NB4 (cell line): ENCODE data around the gene PRPH.

Experiments used
- DNase-seq: peaks from one replicate; pipeline ENCODE4 v3.0.0; 2010; ENCODE audit warnings: low read depth
- H3K4me3 ChIP-seq: one replicate; pipeline ENCODE4 v1.5.1; 2011; ENCODE audit warnings: mild to moderate bottlenecking, low read depth, low read length, moderate library complexity
- MYC ChIP-seq: IDR thresholded peaks from 2 replicates; pipeline ENCODE4 v1.6.1; 2011; ENCODE audit warnings: low read depth, low read length
- POLR2A ChIP-seq: IDR thresholded peaks from 2 replicates; pipeline ENCODE4 v1.6.1; 2011; ENCODE audit warnings: mild to moderate bottlenecking; ENCODE audit not compliant: insufficient read length; ENCODE audit errors: extremely low read depth
- TF ChIP-seq, protein P1 (sequence below): IDR thresholded peaks from 2 replicates; pipeline ENCODE4 v1.6.1; 2011; ENCODE audit warnings: low read depth, low read length
- TF ChIP-seq, protein P2 (sequence below): IDR thresholded peaks from one replicate; pipeline ENCODE4 v1.5.1; 2012; ENCODE audit warnings: low read depth, low read length

PRPH gene

DNA sequence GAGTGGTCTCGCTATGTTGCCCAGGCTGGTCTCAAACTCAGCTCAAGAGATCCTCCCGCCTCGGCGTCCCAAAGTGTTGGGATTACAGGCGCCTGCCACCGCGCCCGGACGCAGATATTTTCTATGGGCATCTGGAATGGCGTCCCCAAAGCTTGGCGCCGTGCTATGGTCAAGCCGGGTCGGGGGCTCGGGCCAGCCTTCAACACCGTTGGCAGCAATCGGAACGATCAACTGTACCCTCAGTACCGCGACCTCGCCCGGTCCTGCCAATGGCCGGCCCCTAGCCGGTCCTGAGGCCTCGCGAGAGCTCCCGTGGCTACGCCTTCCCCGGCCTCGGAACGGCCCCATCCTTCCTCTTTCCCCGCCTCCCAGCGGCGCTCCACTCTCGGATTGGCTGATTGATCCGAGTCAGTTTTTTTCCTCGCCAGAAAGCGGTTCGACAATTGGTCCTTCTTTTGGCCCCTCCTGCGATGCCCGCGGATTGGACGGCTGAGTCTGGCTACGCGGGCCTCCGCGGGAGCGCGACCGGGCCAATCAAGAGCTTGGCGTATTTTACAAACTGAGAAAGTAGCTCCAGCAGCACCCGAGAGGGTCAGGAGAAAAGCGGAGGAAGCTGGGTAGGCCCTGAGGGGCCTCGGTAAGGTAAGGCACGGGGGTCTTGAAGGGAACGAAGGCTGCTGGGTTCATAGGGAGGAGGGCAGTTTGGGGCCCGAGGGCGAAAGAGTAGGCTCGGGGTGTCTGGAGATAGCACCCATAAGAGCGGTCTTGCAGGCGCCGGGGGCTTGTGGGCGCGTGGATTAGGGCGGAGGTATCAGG lies 28.0 kb downstream of the PRPH start, which contains the start of gene TROAP:
Gene TROAP (plus strand): TSS at position 548 of the 816 bp plus-strand sequence. CDS start 354 bp downstream, outside the sequence.
- TF ChIP-seq, protein P1, sequence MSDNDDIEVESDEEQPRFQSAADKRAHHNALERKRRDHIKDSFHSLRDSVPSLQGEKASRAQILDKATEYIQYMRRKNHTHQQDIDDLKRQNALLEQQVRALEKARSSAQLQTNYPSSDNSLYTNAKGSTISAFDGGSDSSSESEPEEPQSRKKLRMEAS, result peak; percentile 11
- TF ChIP-seq, protein P2, sequence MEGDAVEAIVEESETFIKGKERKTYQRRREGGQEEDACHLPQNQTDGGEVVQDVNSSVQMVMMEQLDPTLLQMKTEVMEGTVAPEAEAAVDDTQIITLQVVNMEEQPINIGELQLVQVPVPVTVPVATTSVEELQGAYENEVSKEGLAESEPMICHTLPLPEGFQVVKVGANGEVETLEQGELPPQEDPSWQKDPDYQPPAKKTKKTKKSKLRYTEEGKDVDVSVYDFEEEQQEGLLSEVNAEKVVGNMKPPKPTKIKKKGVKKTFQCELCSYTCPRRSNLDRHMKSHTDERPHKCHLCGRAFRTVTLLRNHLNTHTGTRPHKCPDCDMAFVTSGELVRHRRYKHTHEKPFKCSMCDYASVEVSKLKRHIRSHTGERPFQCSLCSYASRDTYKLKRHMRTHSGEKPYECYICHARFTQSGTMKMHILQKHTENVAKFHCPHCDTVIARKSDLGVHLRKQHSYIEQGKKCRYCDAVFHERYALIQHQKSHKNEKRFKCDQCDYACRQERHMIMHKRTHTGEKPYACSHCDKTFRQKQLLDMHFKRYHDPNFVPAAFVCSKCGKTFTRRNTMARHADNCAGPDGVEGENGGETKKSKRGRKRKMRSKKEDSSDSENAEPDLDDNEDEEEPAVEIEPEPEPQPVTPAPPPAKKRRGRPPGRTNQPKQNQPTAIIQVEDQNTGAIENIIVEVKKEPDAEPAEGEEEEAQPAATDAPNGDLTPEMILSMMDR, result no peak
- TF ChIP-seq POLR2A (peak; percentile 79), MYC (peak; percentile 36; the same call in 1 of the 2 replicates)
- H3K4me3 ChIP-seq, result peak within 1 kb of the TSS; percentile 93
- peak; percentile 99 for DNase-seq

GRCh38 chr12:49323524-49324097 lies 28.7 kb downstream of the PRPH start:
- TF ChIP-seq, protein P2, result no peak
- no peak for TF ChIP-seq MYC
- no peak for TF ChIP-seq POLR2A
- TF ChIP-seq, protein P1, result no peak
- no peak for DNase-seq

DNA sequence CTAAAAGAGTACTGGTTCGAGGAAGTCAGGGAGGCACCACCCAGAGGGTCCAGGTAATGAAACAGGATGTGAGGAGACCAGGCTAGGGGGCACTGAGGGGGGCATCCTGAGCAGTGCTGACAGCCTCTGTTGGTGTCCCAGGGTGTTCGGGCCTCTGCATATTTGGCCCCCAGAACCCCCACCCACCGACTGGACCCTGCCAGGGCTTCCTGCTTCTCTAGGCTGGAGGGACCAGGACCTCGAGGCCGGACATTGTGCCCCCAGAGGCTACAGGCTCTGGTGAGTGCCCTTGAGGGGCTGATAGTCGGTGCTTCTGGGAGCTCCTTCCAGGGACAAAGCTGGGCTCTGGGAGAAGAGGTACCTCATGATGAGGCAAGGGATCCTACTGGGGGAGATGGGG lies 30.7 kb downstream of the PRPH start:
- TF ChIP-seq POLR2A (no peak), MYC (no peak)
- TF ChIP-seq, protein P1, result no peak
- TF ChIP-seq, protein P2, result no peak
- no peak overlapping the region for H3K4me3 ChIP-seq

More at GRCh38 chr12:49323524-49324097, 28.7 kb downstream of the PRPH start:
- H3K4me3 ChIP-seq, result peak overlapping the region; percentile 93

DNA sequence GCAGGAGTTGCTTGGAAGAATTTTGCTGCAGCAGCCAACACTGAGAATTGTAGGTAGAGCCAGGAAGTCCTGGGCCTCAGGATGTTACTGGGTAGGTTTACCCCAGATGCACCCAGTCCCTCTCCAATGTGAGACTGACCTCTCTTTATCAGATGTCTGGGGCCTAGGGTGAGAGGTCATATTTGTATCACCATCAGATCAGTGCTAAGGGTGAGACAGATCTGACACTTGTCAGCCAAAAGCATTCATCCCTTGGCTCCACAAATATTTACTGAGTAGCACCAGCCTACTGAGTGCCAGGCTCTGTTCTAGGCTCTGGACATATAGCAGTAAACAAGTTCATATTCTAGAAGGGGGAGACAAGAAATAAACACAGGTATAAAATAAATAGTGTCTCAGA lies 32.4 kb downstream of the PRPH start:
- no peak overlapping the region for H3K4me3 ChIP-seq
- no peak for DNase-seq
- TF ChIP-seq, protein P1, result no peak
- TF ChIP-seq MYC (no peak), POLR2A (no peak)
- TF ChIP-seq, protein P2, result no peak

More for the DNA sequence above, 30.7 kb downstream of the PRPH start:
- no peak for DNase-seq

- DNase-seq, result no peak
- no peak overlapping the region for H3K4me3 ChIP-seq
- TF ChIP-seq, protein P1, result no peak
- TF ChIP-seq, protein P2, result no peak
- TF ChIP-seq POLR2A (no peak), MYC (no peak)
Measured at GRCh38 chr12:49327887-49328286, 32.9 kb downstream of the PRPH start.
